H1 (cell line): Measurements from ENCODE around the gene MYO15A. TPM values are rescaled to one million over a fixed set of nuclear protein-coding genes. Genes with fewer than 3 reads are reported as not detected.

Source experiments
- CTCF ChIA-PET: fragments of 300-600 bp; sonication (Branson Sonifier 250); formaldehyde crosslinking; loops from one replicate; lab custom pipeline; 2021; ENCODE audit not compliant: partially characterized antibody; lab: Charles Lee
- POLR2A ChIA-PET: fragments of 300-600 bp; sonication (Branson Sonifier 250); formaldehyde crosslinking; loops from one replicate; lab custom pipeline; 2021; ENCODE audit warnings: inconsistent platforms; ENCODE audit not compliant: partially characterized antibody; lab: Charles Lee
- DNase-seq, 2 experiments: peaks; one replicate each; pipeline versions ENCODE4 v3.0.0 to v3.0.0-alpha.2; 2010 to 2022; ENCODE audit warnings: low spot score in 2 of 2, low read depth in 1 of 2, mixed read lengths in 1 of 2
- FAIRE-seq: peaks from 2 replicates; lab custom pipeline; 2011; peaks lifted over from hg19 to GRCh38; lab: Jason Lieb, UNC
- H2AFZ ChIP-seq: 2 replicates; pipeline ENCODE4 v1.8.1; 2012; ENCODE audit warnings: low read length, inconsistent platforms
- H2AK5ac ChIP-seq: 2 replicates; pipeline ENCODE4 v1.6.1; 2013; ENCODE audit warnings: low read depth, low read length
- H2BK120ac ChIP-seq: replicated peaks from 2 replicates; pipeline ENCODE3; 2013; ENCODE audit warnings: low read depth, low read length, inconsistent platforms
- H2BK12ac ChIP-seq: 2 replicates; pipeline ENCODE4 v1.6.1; 2013; ENCODE audit warnings: low read depth, low read length
- H2BK15ac ChIP-seq: 2 replicates; pipeline ENCODE4 v1.6.1; 2013; ENCODE audit warnings: low read length
- H2BK20ac ChIP-seq: 2 replicates; pipeline ENCODE4 v1.6.1; 2013; ENCODE audit warnings: low read length
- H2BK5ac ChIP-seq: 2 replicates; pipeline ENCODE4 v1.6.1; 2013; ENCODE audit warnings: low read depth, low read length
- H3K14ac ChIP-seq: 2 replicates; pipeline ENCODE4 v1.6.1; 2013; ENCODE audit warnings: inconsistent platforms; ENCODE audit not compliant: insufficient read length
- H3K18ac ChIP-seq: 2 replicates; pipeline ENCODE4 v1.6.1; 2013; ENCODE audit warnings: low read length; ENCODE audit errors: extremely low read depth
- H3K23ac ChIP-seq: 2 replicates; pipeline ENCODE4 v1.6.1; 2013; ENCODE audit warnings: inconsistent platforms; ENCODE audit not compliant: insufficient read length
- H3K23me2 ChIP-seq: 2 replicates; pipeline ENCODE4 v1.6.1; 2013; ENCODE audit warnings: low read depth, low read length
- H3K27ac ChIP-seq: 2 replicates; pipeline ENCODE4 v1.6.1; 2011; ENCODE audit warnings: low read depth, low read length, inconsistent platforms
- H3K27me3 ChIP-seq, 4 experiments: replicated peaks in 1 of 4; 1 replicate in 1 of 4; 2 replicates in 3 of 4; pipeline versions ENCODE4 v1.6.1 to v1.8.1; 2011 to 2013; ENCODE audit warnings: low read length in 3 of 4, mild to moderate bottlenecking in 3 of 4, inconsistent platforms in 2 of 4, mixed read lengths in 2 of 4, moderate library complexity in 1 of 4; ENCODE audit not compliant: control insufficient read depth in 3 of 4, insufficient read depth in 3 of 4; ENCODE audit errors: extremely low read depth in 1 of 4
- H3K36me3 ChIP-seq, 4 experiments: 2 replicates each; pipeline versions ENCODE4 v1.6.1 to v1.8.1; 2011 to 2013; ENCODE audit warnings: mild to moderate bottlenecking in 4 of 4, low read length in 3 of 4, moderate library complexity in 2 of 4, control low read depth in 1 of 4, inconsistent platforms in 1 of 4; ENCODE audit not compliant: insufficient read depth in 4 of 4, control insufficient read depth in 2 of 4
- H3K4ac ChIP-seq: replicated peaks from 2 replicates; pipeline ENCODE3; 2013; ENCODE audit warnings: low read length, low read depth, mixed read lengths, inconsistent platforms; ENCODE audit not compliant: insufficient read length
- H3K4me1 ChIP-seq, 4 experiments: replicated peaks in 1 of 4; 1 replicate in 1 of 4; 2 replicates in 3 of 4; pipeline versions ENCODE4 v1.6.1 to v1.8.1; 2011 to 2013; ENCODE audit warnings: low read length in 3 of 4, inconsistent platforms in 2 of 4, mixed read lengths in 1 of 4; ENCODE audit not compliant: insufficient read depth in 4 of 4, control insufficient read depth in 3 of 4
- H3K4me2 ChIP-seq, 2 experiments: 2 replicates each; pipeline versions ENCODE4 v1.6.1 to v1.8.1; 2011 to 2013; ENCODE audit warnings: low read depth in 2 of 2, low read length in 2 of 2, control low read depth in 1 of 2, inconsistent platforms in 1 of 2, mild to moderate bottlenecking in 1 of 2; ENCODE audit not compliant: insufficient read depth in 1 of 2
- H3K4me3 ChIP-seq, 4 experiments: fragments of 200-600, 300-600 bp in 1 of 4; sonication (generic), shearing (Covaris generic), sonication (Bioruptor Twin) in 1 of 4; 2 replicates each; pipeline versions ENCODE4 v1.5.1 to v1.8.1; 2011 to 2016; ENCODE audit warnings: low read length in 4 of 4, low read depth in 3 of 4, control low read depth in 2 of 4, inconsistent platforms in 2 of 4, mild to moderate bottlenecking in 2 of 4, mixed read lengths in 1 of 4, moderate library complexity in 1 of 4; ENCODE audit not compliant: insufficient read depth in 2 of 4; ENCODE audit errors: extremely low read depth in 1 of 4
- H3K56ac ChIP-seq: replicated peaks from 2 replicates; pipeline ENCODE3; 2013; ENCODE audit warnings: low read depth, mild to moderate bottlenecking, mixed read lengths, low read length, inconsistent platforms; ENCODE audit not compliant: insufficient read length
- H3K79me1 ChIP-seq: 2 replicates; pipeline ENCODE4 v1.6.1; 2013; ENCODE audit warnings: low read depth, low read length, control low read depth
- H3K79me2 ChIP-seq, 2 experiments: 2 replicates each; pipeline versions ENCODE4 v1.6.1 to v1.8.1; 2012 to 2013; ENCODE audit warnings: low read length in 2 of 2, mild to moderate bottlenecking in 2 of 2, inconsistent platforms in 1 of 2; ENCODE audit not compliant: insufficient read depth in 2 of 2, control insufficient read depth in 1 of 2
- H3K9ac ChIP-seq, 4 experiments: replicated peaks in 1 of 4; 1 replicate in 1 of 4; 2 replicates in 3 of 4; pipeline versions ENCODE4 v1.6.1 to v1.8.1; 2011 to 2013; ENCODE audit warnings: low read depth in 3 of 4, low read length in 3 of 4, control low read depth in 2 of 4, mild to moderate bottlenecking in 2 of 4, moderate library complexity in 2 of 4, inconsistent platforms in 1 of 4; ENCODE audit errors: extremely low read depth in 1 of 4
- H3K9me3 ChIP-seq, 2 experiments: 2 replicates each; pipeline versions ENCODE4 v1.6.1 to v1.8.1; 2012 to 2013; ENCODE audit warnings: mild to moderate bottlenecking in 2 of 2, moderate library complexity in 2 of 2, control low read depth in 1 of 2, inconsistent platforms in 1 of 2, low read depth in 1 of 2, low read length in 1 of 2, mixed read lengths in 1 of 2; ENCODE audit not compliant: insufficient read depth in 2 of 2
- H4K20me1 ChIP-seq, 2 experiments: replicated peaks in 1 of 2; 2 replicates each; pipeline versions ENCODE3 to v1.8.1; 2011 to 2013; ENCODE audit warnings: inconsistent platforms in 2 of 2, low read length in 2 of 2, mild to moderate bottlenecking in 1 of 2; ENCODE audit not compliant: insufficient read depth in 2 of 2, control insufficient read depth in 1 of 2
- H4K5ac ChIP-seq: 2 replicates; pipeline ENCODE4 v1.6.1; 2013; ENCODE audit warnings: low read length, low read depth, mixed read lengths, inconsistent platforms; ENCODE audit not compliant: insufficient read length
- H4K8ac ChIP-seq: 2 replicates; pipeline ENCODE4 v1.8.0; 2013; ENCODE audit warnings: mild to moderate bottlenecking, moderate library complexity, low read length, inconsistent platforms; ENCODE audit not compliant: insufficient read depth; ENCODE audit errors: extremely low read depth
- H4K91ac ChIP-seq: replicated peaks from 2 replicates; pipeline ENCODE3; 2013; ENCODE audit warnings: low read length, mixed read lengths, inconsistent platforms; ENCODE audit not compliant: insufficient read length
- GABPA ChIP-seq: IDR thresholded peaks from 2 replicates; pipeline ENCODE4 v1.6.1; 2011; ENCODE audit warnings: mild to moderate bottlenecking, low read length, moderate library complexity, borderline replicate concordance; ENCODE audit not compliant: insufficient read depth
- GTF2F1 ChIP-seq: IDR thresholded peaks from 2 replicates; pipeline ENCODE4 v1.6.1; 2012; ENCODE audit warnings: low read depth, low read length, improper control_type of control experiment, borderline replicate concordance
- NANOG ChIP-seq: IDR thresholded peaks from 2 replicates; pipeline ENCODE4 v1.6.1; 2011; ENCODE audit warnings: low read length, low read depth, mild to moderate bottlenecking, inconsistent platforms; ENCODE audit not compliant: insufficient read depth, poor library complexity, severe bottlenecking
- PHF8 ChIP-seq: fragments of 200-600 bp; sonication (generic); conservative IDR thresholded peaks from 2 replicates; pipeline ENCODE4 v1.7.1; 2012; ENCODE audit warnings: low read depth, mild to moderate bottlenecking, inconsistent platforms, low read length, moderate library complexity
- SAP30 ChIP-seq: fragments of 300-600 bp; sonication (generic); IDR thresholded peaks from 2 replicates; pipeline ENCODE4 v1.7.1; 2012; ENCODE audit warnings: low read length, moderate library complexity, mild to moderate bottlenecking, inconsistent platforms; ENCODE audit not compliant: insufficient read depth, insufficient replicate concordance
- SIRT6 ChIP-seq: IDR thresholded peaks from one replicate; pipeline ENCODE4 v1.7.1; 2012; ENCODE audit warnings: low read length, inconsistent platforms
- SP2 ChIP-seq: IDR thresholded peaks from 2 replicates; pipeline ENCODE4 v1.6.1; 2012; ENCODE audit warnings: mild to moderate bottlenecking, low read length, inconsistent platforms
- WGBS, 2 experiments: shearing (Covaris generic) in 1 of 2; methylation state at CpG; one replicate each; pipeline versions ENCODE4 v1.1.6 to v1.1.7; 2013 to 2015; ENCODE audit warnings: low lambda C conversion rate in 2 of 2, mixed read lengths in 2 of 2, inconsistent platforms in 1 of 2, low coverage in 1 of 2, missing lambda C conversion rate in 1 of 2; ENCODE audit not compliant: insufficient replicate concordance in 2 of 2, insufficient coverage in 1 of 2, insufficient read length in 1 of 2; ENCODE audit errors: extremely low coverage in 1 of 2, missing lambda C conversion rate in 1 of 2; 5-methylcytosine and 5-hydroxymethylcytosine counted together
- polyA plus RNA-seq, 7 experiments: library from polyadenylated mRNA; depleted of rRNA in 3 of 7; stranded (reverse) in 5 of 7; unstranded in 2 of 7; fragments of >200 nt in 5 of 7; fragments of 200-250 nt in 2 of 7; gene quantifications; 1 replicate in 5 of 7; 2 replicates in 1 of 7; 4 replicates in 1 of 7; pipeline versions ENCODE4 v1.2.1 to v1.2.3, GENCODE V29; 2011 to 2013; ENCODE audit warnings: missing spikeins in 2 of 7, mixed read lengths in 2 of 7
- total RNA-seq: library from RNA; stranded (reverse); fragmentation: NEBNext Ultra II Directional; extraction: Animal tissue kit (Norgen Biotek cat#: 25700); gene quantifications from 2 replicates; pipeline ENCODE4 v1.2.1, GENCODE V29; 2021

MYO15A gene
- total and polyA plus RNA-seq, 2 of the 8 experiments (the other 6 are each of a cell fraction or from before 2014, with no cell fraction given): 1.6 to 4.2 TPM

- Histone ChIP-seq H4K5ac (no peak overlapping the region), H4K91ac (no peak overlapping the region), H3K79me1 (peaks cover 31% of the 10 kb centered on the region), H2AK5ac (no peak overlapping the region), H3K36me3 (peaks cover 3 to 17% (median 9%) of the 10 kb centered on the region in 4 experiments; a peak in 5 of 8 replicates), H3K79me2 (peaks cover 46 to 65% of the 10 kb centered on the region in 2 experiments), H2BK120ac (no peak overlapping the region), H2BK12ac (no peak overlapping the region), H3K27me3 (no peaks in the 10 kb centered on the region), H3K4ac (no peak overlapping the region), H3K4me1 (peaks cover 5 to 25% (median 8%) of the 10 kb centered on the region in 4 experiments; a peak in 6 of 7 replicates), H3K4me2 (peak overlapping the region; percentile 68 to 99), H2BK5ac (no peak overlapping the region), H3K56ac (no peak overlapping the region), H4K20me1 (peaks cover 29 to 39% of the 10 kb centered on the region in 2 experiments), H3K23me2 (peaks cover 18% of the 10 kb centered on the region), H3K14ac (no peak overlapping the region), H2BK15ac (no peak overlapping the region), H2AFZ (no peak overlapping the region), H3K9ac (peak overlapping the region in 1 of 4 experiments; percentile 34; a peak in 1 of 7 replicates), H2BK20ac (no peak overlapping the region), H4K8ac (no peak overlapping the region), H3K4me3 (peak overlapping the region; percentile 52 to 87 (median 80); a peak in 6 of 8 replicates), H3K23ac (no peak overlapping the region), H3K18ac (no peak overlapping the region), H3K9me3 (no peaks in the 10 kb centered on the region), H3K27ac (no peak overlapping the region)
- ChIA-PET CTCF (interaction anchor here (0.7 to 11.2 kb wide), 7 partner anchors 8 to 63 kb away, joined by 3 to 122 read pairs (median 4); no protein-coding TSS in a partner anchor), POLR2A (interaction anchor here (0.9 to 5.1 kb wide), 8 partner anchors 10 to 92 kb away, joined by 3 to 34 read pairs (median 4); no protein-coding TSS in a partner anchor)
- DNase-seq (no peak), FAIRE-seq (no peak)
- 88% methylated on average over 10 of the region's 10 CpGs; no CpG with 5 or more reads in 1 of the 2 experiments for WGBS, 2 experiments
- TF ChIP-seq GTF2F1 (no peak), SAP30 (no peak), SP2 (no peak), SIRT6 (no peak), NANOG (no peak), GABPA (no peak), PHF8 (no peak)
Observed at GRCh38 chr17:18185832-18186626, 77.5 kb downstream of the MYO15A start.
